Lower leg skin (tissue), 3 donors: ENCODE measurements around the gene C4BPB.

Experiments
- POLR2A ChIP-seq, 2 donors: fragments of 450-650 bp; IDR thresholded peaks; one replicate each; pipeline ENCODE4 v1.6.1; 2016 to 2017; ENCODE audit warnings: antibody characterized with exemption in 2 of 2, mild to moderate bottlenecking in 1 of 2, moderate library complexity in 1 of 2
- TF ChIP-seq, protein P1 (sequence below), 3 donors: fragments of 450-650 bp; IDR thresholded peaks; one replicate each; pipeline ENCODE4 v1.5.1; 2016; ENCODE audit warnings: antibody characterized with exemption in 3 of 3, mild to moderate bottlenecking in 3 of 3, moderate library complexity in 2 of 3

DNA sequence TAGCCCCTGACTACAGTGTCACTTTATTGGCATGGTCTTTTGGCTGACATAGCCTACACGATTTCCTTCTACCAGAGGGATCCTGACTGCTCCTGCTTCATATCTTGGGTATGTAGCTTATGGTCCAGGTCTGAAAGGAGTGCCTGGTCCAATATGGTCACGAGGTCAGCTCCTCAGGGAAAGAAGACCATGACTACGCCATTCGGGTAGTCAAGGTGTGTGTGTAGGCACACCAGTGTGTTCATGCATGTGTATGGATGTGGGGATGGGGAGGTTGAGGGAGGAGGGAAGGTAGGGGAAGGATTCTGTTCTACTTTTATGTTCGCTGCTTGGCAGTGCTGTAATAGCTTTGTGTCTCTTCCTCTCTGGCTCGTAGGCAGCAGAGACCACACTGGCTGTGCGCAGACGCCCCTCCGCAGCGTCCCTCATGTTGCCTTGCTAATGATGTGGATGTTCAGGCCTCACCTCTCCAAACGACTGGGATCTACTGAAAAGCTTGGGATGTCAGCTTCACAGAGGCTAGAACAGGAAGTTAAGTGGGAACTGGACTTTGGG is 10.0 kb upstream of the C4BPB start:
- TF ChIP-seq, protein P1, sequence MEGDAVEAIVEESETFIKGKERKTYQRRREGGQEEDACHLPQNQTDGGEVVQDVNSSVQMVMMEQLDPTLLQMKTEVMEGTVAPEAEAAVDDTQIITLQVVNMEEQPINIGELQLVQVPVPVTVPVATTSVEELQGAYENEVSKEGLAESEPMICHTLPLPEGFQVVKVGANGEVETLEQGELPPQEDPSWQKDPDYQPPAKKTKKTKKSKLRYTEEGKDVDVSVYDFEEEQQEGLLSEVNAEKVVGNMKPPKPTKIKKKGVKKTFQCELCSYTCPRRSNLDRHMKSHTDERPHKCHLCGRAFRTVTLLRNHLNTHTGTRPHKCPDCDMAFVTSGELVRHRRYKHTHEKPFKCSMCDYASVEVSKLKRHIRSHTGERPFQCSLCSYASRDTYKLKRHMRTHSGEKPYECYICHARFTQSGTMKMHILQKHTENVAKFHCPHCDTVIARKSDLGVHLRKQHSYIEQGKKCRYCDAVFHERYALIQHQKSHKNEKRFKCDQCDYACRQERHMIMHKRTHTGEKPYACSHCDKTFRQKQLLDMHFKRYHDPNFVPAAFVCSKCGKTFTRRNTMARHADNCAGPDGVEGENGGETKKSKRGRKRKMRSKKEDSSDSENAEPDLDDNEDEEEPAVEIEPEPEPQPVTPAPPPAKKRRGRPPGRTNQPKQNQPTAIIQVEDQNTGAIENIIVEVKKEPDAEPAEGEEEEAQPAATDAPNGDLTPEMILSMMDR (IDR thresholded peaks at IDR 0.05), result no peak
- no peak for TF ChIP-seq POLR2A (IDR thresholded peaks at IDR 0.05)
